ENCODE results near the gene SAP25. TPM values are rescaled to one million over a fixed set of nuclear protein-coding genes. Genes with fewer than 3 reads are reported as not detected.
A peak's percentile ranks its signal among the peaks of the same experiment; 100 is the strongest.

The SAP25 gene
- total RNA-seq, 1 experiment from 2014 or later = 4.4 TPM

DNA sequence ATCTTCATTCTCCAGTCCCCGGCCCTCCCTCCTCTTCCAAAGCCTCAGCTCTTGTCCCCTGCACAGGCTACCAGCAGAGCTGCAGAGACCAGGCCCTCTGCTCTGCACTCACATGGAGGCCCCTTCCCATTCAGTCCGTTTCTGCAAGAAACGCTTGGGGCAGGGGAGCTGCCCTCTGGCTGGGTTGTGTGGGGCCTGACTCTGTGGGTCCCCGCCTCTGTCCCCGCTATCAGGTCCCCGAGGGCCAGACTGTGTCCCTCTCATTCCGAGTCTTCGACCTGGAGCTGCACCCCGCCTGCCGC lies 30.0 kb upstream of the SAP25 start:
- BruUV-seq (replicated peaks) = no TSS peak
- no peaks in the 10 kb centered on the region for H3K36me3 ChIP-seq (ENCODE audit: control insufficient read depth in 1 of 2, insufficient read depth in 2 of 2, low read length in 2 of 2)
- no peaks in the 10 kb centered on the region for H3K79me2 ChIP-seq (ENCODE audit: insufficient read depth, low read length)
- H3K4me1 ChIP-seq (ENCODE audit: control insufficient read depth in 1 of 2, insufficient read depth in 2 of 2, low read length in 2 of 2) = peaks cover 4 to 50% of the 10 kb centered on the region in 2 experiments
- H3K9me2 ChIP-seq (ENCODE audit: insufficient read depth) = no peaks in the 10 kb centered on the region
- H4K20me1 ChIP-seq (ENCODE audit: insufficient read depth) = no peaks in the 10 kb centered on the region
- ATAC-seq (no peak), DNase-seq (ENCODE audit: low read depth, low spot score) (no peak)
- peak overlapping the region; percentile 86 for H3K4me2 ChIP-seq (ENCODE audit: low read length)
- ChIA-PET RAD21 (ENCODE audit: low non-redundant PET in 1 of 2, low total read pairs in 2 of 2, uncharacterized antibody in 2 of 2, unreplicated experiment in 2 of 2) (no interaction called here), CTCF (no interaction called here), POLR2A (interaction anchor here (3.3 kb wide), 1 partner anchor 17 kb away, joined by 10 read pairs; the partner anchor contains the start of genes FBXO24 and LRCH4)
- H3K9me3 ChIP-seq (ENCODE audit: control insufficient read depth in 1 of 2, insufficient read depth in 1 of 2, low read depth in 1 of 2, low read length in 2 of 2) = no peaks in the 10 kb centered on the region
- TF ChIP-seq TCF7L2 (IDR thresholded peaks at IDR 0.05; ENCODE audit: borderline replicate concordance, extremely low read depth, insufficient read depth, insufficient read length) (no peak), EZH2phosphoT487 (IDR thresholded peaks at IDR 0.05; ENCODE audit: borderline replicate concordance) (no peak), YY1 (IDR thresholded peaks at IDR 0.05; ENCODE audit: extremely low read depth, insufficient replicate concordance, low read depth, low read length) (no peak)
- TF ChIP-seq, protein P1, sequence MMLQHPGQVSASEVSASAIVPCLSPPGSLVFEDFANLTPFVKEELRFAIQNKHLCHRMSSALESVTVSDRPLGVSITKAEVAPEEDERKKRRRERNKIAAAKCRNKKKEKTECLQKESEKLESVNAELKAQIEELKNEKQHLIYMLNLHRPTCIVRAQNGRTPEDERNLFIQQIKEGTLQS (IDR thresholded peaks at IDR 0.05) = no peak
- peak overlapping the region; percentile 23; the same call in 1 of the 2 replicates for H3K9ac ChIP-seq (ENCODE audit: low read length)
- intact Hi-C loops (cut with micrococcal nuclease) = no loop called here
- H3K4me3 ChIP-seq (replicated peaks in 1 of 2; ENCODE audit: low read depth in 1 of 2, low read length in 2 of 2) = peak overlapping the region in 1 of 2 experiments; percentile 72; a peak in 1 of 4 replicates
- H2AFZ ChIP-seq (ENCODE audit: low read depth, low read length, poor library complexity, severe bottlenecking) = no peak overlapping the region
- no peaks in the 10 kb centered on the region for H3K27me3 ChIP-seq (ENCODE audit: insufficient read depth, low read length)
- H3K27ac ChIP-seq (ENCODE audit: low read depth, low read length) = peak overlapping the region; percentile 5; the same call in 1 of the 2 replicates

DNA sequence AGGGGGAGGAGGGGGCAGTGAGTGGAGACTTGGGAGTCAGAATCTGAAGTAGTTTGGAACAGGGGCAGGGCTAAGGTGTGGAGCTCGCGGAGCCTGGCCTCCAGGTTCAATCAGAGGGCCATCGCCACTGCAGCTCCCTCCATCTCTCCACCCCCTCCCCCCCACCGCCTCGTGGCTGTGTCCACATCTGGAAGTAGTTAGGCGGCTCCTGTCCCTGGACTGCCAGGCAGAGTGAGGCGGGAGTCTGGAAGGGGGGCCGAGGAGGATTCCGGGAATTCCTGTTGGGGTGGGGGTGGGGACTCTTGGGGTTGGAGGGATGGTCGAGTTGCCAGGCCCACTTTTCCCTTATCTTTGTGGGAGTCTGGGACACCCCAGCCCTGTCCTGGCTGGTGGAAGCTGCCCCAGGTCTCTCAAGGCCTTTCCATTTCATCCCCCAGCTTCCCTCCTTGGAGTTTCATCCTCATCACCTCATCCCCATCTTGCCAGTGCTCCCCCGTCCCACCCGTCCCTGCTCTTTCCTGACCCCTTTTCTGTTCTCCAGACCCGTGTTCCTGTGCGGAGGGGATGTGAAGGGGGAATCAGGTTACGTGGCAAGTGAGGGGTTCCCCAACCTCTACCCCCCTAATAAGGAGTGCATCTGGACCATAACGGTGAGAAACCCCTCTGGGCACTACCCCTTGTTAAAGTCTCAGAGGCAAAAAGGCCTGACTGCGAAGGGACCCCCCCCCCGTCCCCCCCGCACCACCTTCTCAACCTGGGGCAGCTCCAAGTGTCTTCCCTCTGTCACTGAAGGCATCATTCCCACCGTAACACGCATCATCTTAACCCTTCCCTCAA lies 29.4 kb upstream of the SAP25 start:
- intact Hi-C loops (cut with micrococcal nuclease) = no loop called here
- no peak overlapping the region for H3K4me3 ChIP-seq (replicated peaks in 1 of 2; ENCODE audit: low read depth in 1 of 2, low read length in 2 of 2)
- ATAC-seq (no peak), DNase-seq (ENCODE audit: low read depth, low spot score) (no peak)
- H3K27me3 ChIP-seq (ENCODE audit: insufficient read depth, low read length) = no peaks in the 10 kb centered on the region
- peak overlapping the region; percentile 23; the same call in 1 of the 2 replicates for H3K9ac ChIP-seq (ENCODE audit: low read length)
- no peak for TF ChIP-seq ZNF274 (IDR thresholded peaks at IDR 0.05; ENCODE audit: low read depth, low read length)
- TF ChIP-seq FOSL1 (IDR thresholded peaks at IDR 0.05; ENCODE audit: low read depth) = no peak
- TF ChIP-seq, protein P2, sequence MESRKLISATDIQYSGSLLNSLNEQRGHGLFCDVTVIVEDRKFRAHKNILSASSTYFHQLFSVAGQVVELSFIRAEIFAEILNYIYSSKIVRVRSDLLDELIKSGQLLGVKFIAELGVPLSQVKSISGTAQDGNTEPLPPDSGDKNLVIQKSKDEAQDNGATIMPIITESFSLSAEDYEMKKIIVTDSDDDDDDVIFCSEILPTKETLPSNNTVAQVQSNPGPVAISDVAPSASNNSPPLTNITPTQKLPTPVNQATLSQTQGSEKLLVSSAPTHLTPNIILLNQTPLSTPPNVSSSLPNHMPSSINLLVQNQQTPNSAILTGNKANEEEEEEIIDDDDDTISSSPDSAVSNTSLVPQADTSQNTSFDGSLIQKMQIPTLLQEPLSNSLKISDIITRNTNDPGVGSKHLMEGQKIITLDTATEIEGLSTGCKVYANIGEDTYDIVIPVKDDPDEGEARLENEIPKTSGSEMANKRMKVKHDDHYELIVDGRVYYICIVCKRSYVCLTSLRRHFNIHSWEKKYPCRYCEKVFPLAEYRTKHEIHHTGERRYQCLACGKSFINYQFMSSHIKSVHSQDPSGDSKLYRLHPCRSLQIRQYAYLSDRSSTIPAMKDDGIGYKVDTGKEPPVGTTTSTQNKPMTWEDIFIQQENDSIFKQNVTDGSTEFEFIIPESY (IDR thresholded peaks at IDR 0.05; ENCODE audit: extremely low read depth, insufficient replicate concordance, low read length) = no peak
- no peak for TF ChIP-seq YY1 (IDR thresholded peaks at IDR 0.05; ENCODE audit: extremely low read depth, insufficient replicate concordance, low read depth, low read length)
- no peak for TF ChIP-seq ELF1 (IDR thresholded peaks at IDR 0.05; ENCODE audit: borderline replicate concordance, low read depth)
- TF ChIP-seq POLR2A (IDR thresholded peaks at IDR 0.05; ENCODE audit: borderline replicate concordance, extremely low read depth, insufficient read depth, insufficient read length) = no peak
- no peak for TF ChIP-seq JUND (IDR thresholded peaks at IDR 0.05)
- TF ChIP-seq SP1 (IDR thresholded peaks at IDR 0.05; ENCODE audit: low read depth) = no peak
- TF ChIP-seq CEBPB (IDR thresholded peaks at IDR 0.05; ENCODE audit: low read depth) = no peak
- TF ChIP-seq CBX3 (IDR thresholded peaks at IDR 0.05; ENCODE audit: low read depth) = no peak
- H2AFZ ChIP-seq (ENCODE audit: low read depth, low read length, poor library complexity, severe bottlenecking) = no peak overlapping the region
- H3K27ac ChIP-seq (ENCODE audit: low read depth, low read length) = peak overlapping the region; percentile 5; the same call in 1 of the 2 replicates
- H3K4me2 ChIP-seq (ENCODE audit: low read length) = peak overlapping the region; percentile 86
- H4K20me1 ChIP-seq (ENCODE audit: insufficient read depth) = no peaks in the 10 kb centered on the region
- no peaks in the 10 kb centered on the region for H3K9me3 ChIP-seq (ENCODE audit: control insufficient read depth in 1 of 2, insufficient read depth in 1 of 2, low read depth in 1 of 2, low read length in 2 of 2)
- H3K36me3 ChIP-seq (ENCODE audit: control insufficient read depth in 1 of 2, insufficient read depth in 2 of 2, low read length in 2 of 2) = no peaks in the 10 kb centered on the region
- ChIA-PET RAD21 (ENCODE audit: low non-redundant PET in 1 of 2, low total read pairs in 2 of 2, uncharacterized antibody in 2 of 2, unreplicated experiment in 2 of 2) (no interaction called here), CTCF (interaction anchor here (1.2 kb wide), 1 partner anchor 17 kb away, joined by 3 read pairs; the partner anchor contains the start of gene FBXO24), POLR2A (interaction anchor here (0.8 to 3.3 kb wide), 2 partner anchors 17 to 33 kb away, joined by 3 to 10 read pairs; partner anchors contain the start of genes FBXO24 and LRCH4)
- H3K4me1 ChIP-seq (ENCODE audit: control insufficient read depth in 1 of 2, insufficient read depth in 2 of 2, low read length in 2 of 2) = peaks cover 4 to 50% of the 10 kb centered on the region in 2 experiments
- BruUV-seq (replicated peaks) = no TSS peak
- no peaks in the 10 kb centered on the region for H3K9me2 ChIP-seq (ENCODE audit: insufficient read depth)
- H3K79me2 ChIP-seq (ENCODE audit: insufficient read depth, low read length) = no peaks in the 10 kb centered on the region

All from HCT116 (cell line).